Right ventricle myocardium superior (tissue), 1 donor: ENCODE results near the gene SPATS2L. TPM values are rescaled to one million over a fixed set of nuclear protein-coding genes. Genes with fewer than 3 reads are reported as not detected.

Experiments
- ATAC-seq: fragments of 200-7000 bp; cut with Tn5 transposase; one replicate; pipeline ENCODE4 v1.9.1; 2020; ENCODE audit warnings: mild to moderate bottlenecking; ENCODE audit not compliant: poor library complexity
- DNase-seq: peaks from one replicate; pipeline ENCODE4 v3.0.0-alpha.2; 2020
- intact Hi-C: fragments of 100-400 bp; cut with DNase I; formaldehyde crosslinking; loops from one replicate; pipeline ENCODE4 v1.11.2; 2022
- total RNA-seq: library from RNA; stranded (reverse); fragmentation: NEBNext Ultra II Directional; extraction: Animal tissue kit (Norgen Biotek cat#: 25700); gene quantifications from one replicate; pipeline ENCODE4 v1.2.1, GENCODE V29; 2021
- donor health status: DM: no; HTN: yes; CAD: no; lungs with severe emphysema.

SPATS2L gene
- total RNA-seq, 1 donor from 2014 or later, result 71.1 TPM

DNA sequence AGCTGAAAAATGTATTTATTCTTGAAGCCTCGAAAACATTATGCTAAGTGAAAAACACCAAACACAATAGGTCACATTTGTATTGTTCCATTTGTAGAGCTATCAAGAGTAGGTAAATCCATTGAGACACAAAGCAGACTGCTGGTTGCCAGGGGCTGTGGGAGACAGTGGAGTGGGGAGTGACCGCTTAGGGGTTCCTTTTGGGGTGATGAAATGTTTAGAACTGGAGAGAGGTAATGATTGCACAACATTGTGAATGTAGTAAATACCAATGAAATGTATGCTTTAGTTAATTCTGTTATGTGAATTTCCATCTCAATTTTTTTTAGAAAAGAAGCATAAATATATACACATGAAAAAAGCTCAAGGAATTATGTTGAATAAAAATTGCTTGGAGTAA is 187.6 kb downstream of the SPATS2L start:
- no peak for DNase-seq
- intact Hi-C loops, result no loop called here
- ATAC-seq, result no peak

DNA sequence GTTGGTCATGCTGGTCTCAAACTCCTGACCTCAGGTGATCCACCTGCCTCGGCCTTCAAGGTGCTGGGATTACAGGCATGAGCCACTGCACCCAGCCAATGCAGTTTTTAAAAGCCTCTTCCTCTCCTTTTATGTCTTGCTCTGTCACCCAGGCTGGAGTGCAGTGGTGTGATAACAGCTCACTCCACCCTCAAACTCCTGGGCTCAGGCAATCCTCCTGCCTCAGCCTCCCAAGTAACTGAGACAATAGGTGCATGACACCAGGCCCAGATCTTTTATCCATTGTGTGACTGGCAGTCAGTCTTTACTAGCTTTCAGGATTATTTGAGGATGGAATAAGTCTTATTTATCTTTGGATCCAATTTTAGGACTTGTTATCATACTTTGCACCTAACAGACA is 190.2 kb downstream of the SPATS2L start:
- DNase-seq (no peak), ATAC-seq (no peak)
- intact Hi-C loops, result no loop called here

DNA sequence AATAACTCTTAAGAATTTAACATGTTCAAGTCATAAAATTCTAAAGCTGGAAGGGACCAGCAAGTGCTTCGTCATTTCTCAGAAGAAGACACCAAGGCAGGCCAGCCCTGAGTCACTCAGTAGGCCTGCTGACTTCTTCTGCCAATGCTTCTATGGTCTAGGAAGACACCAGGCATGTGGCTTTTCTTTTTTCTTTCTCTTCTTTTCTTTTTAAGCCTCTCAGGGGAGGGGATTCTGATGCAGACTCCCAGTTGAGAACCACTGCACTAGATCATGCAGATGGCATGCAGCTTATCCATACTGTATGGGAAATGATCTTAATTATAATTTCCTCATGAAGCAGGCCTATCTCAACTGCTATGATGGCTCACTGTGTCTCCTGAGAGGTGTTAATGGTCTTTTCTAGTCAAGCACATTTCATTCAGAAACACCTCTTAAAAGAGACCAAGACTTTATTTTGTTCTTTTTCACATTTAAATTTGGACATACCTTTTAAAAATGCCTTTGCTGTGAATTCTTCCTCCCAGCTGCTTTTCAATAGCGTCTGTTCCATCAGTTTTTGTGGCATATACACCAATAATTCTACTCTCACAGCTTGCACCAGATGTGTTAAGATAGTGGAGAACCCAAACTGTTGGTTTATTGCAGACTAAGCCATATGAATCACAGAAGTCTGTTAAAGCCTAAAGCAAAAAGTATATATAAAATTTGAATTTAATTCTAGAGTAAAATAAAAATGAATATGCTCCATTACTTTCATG is 192.1 kb downstream of the SPATS2L start:
- ATAC-seq (no peak), DNase-seq (no peak)
- intact Hi-C loops, result no loop called here

DNA sequence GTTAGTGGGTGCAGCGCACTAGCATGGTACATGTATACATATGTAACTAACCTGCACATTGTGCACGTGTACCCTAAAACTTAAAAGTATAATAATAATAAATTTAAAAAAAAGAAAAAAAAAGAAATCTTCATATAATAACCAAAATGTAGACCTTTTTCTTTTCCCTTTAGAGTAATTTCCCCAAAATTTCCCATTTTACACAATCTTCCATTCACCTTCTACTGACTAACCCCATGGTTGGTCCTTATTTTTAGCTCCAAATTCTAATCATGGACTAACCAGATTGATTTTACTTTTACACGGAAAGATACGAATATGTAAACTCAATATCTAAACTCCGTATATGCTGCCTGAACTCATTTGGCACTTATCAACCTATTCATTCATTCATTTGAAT is 195.7 kb downstream of the SPATS2L start:
- intact Hi-C loops, result no loop called here
- ATAC-seq (no peak), DNase-seq (no peak)

DNA sequence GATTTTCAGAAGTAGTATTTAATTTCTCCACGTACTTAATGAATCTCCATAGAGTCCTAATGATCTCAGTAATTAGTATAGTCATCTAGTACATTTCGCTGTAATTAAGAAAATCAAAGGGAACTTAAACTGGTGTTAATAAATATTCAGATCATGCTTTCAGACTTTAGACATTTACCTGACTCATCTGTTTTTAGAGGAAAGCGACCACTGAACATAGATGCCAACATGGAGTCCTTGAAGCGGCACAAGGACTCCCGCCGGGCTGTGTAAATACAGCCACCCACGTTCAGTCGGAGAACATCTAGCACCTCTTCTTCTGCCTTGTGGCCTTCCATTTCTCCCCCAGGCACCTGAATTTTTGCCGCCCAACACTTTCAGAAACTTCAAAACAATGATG is 200.2 kb downstream of the SPATS2L start:
- ATAC-seq (no peak), DNase-seq (no peak)
- intact Hi-C loops, result no loop called here

DNA sequence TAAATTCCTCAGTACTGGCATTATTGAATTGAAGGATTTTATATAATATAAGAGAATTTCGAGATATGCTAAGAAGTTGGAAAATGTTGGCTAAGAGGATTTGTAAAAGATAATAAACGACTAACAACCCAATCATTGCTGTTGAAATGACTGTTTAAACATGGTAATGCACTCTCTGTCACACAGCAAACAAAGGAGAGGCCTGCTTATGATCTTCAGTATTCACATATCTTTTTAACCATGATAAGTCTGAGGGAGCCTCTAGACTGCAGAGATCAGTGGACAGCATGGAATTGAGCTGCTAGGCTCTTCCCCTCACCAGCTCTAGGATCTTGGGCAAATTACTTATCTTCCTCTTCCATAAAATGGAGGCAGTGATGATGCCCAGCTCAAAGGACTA is 200.7 kb downstream of the SPATS2L start:
- no peak for DNase-seq
- no peak for ATAC-seq
- intact Hi-C loops, result no loop called here

DNA sequence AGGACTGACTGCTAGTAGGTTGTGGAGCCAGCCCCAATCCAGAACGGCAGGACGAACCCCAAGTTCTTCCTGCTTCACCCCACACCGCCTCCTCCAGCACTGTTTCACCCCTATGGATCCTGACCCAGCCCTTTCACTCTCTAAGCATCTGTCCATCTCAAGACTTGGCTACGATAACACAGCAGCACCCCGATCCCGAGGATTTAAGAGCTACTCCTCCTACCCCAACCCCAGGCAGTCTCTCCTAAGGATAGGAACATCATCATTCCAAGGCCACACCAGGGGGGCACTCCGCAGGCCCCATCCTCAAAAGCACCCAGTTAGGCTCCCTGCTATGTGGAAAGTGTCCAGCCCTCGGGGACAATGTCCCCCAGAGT is 202.7 kb downstream of the SPATS2L start:
- intact Hi-C loops, result no loop called here
- ATAC-seq, result peak; percentile 5
- DNase-seq, result peak; percentile 34

DNA sequence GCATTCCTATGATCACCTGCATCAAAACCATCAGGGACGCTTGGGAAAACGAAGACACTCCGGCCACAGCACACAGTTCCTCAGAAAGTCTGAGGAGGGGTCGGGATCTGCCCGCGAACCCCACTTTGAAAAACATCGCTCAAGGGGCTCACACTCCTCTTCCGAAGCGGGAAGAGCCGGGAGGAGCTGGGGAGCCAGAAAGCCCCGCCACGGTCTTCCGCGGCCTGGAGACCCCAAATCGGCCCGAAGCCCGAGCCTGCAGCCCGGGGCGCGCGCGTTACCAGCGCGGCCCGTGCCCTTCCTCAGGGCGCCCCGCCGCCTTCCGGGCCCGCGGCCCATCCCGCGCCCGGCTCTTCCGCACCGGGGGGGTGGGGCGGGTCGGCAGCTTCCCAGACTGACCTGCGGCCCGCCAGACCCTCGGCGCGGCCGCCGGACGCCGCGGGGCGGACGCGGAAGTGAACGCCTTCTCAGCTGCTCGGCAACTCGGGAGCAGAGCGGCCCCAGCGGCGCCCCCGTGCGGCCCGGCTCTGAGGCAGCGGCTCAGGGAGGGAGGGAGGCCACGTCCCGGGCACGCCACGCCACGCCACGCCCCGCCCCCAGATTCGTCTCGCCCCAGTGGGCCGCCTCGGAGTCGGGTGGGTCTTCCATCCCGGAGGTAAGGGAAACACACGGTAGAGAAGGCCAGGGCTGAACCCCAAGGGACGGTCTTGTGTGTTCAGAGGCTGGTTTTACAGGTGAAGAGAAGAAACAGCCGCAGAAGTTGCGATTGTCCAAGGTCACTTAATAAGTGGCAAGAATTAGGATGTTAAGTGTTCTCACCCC is 203.3 kb downstream of the SPATS2L start, which contains the start of gene KCTD18:
TSS of gene KCTD18 (minus strand) at position 457 of the 822 bp plus-strand sequence. CDS start 3,052 bp downstream, outside the sequence.
- peak; percentile 99 for ATAC-seq
- peak; percentile 97 for DNase-seq
- intact Hi-C loops, result no loop called here

DNA sequence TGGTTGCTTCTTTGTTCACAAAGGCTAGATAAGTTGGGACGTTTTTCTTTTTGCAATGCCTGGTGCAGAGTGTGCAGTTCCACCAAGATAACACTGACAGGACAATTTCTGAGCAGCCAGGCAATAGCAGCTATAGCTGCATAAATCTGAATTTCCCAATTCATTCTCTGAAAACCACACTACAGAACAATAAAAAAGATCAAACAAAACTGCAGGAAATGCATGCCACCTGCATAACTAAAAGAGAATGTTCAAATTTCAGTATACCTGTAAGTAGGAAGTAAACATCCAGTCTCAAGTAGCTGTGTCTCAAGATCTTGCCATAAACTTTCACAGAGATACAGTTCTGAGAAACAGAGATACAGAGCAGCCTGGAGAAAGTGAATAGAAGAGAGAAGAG is 208.7 kb downstream of the SPATS2L start:
- DNase-seq (no peak), ATAC-seq (no peak)
- intact Hi-C loops, result no loop called here

DNA sequence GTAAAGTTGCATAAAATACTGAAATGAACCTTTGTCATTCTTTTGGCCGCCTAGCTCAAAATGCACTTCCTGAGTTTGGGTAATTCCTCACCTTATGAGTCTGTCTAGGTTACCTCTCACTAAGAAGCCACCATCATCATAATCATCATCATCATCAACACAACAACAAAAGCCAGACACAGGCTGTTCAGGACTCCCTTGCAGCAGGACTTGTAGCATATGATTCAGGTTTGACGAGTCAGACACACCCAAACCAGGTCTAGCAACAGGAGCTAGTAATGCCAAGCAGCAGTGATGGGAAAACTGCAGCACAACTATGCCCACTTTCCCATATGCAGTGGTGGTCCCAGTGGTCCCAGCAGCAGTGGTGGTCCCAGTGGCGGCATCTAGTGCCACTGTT is 216.7 kb downstream of the SPATS2L start:
- ATAC-seq (no peak), DNase-seq (no peak)
- intact Hi-C loops, result no loop called here

DNA sequence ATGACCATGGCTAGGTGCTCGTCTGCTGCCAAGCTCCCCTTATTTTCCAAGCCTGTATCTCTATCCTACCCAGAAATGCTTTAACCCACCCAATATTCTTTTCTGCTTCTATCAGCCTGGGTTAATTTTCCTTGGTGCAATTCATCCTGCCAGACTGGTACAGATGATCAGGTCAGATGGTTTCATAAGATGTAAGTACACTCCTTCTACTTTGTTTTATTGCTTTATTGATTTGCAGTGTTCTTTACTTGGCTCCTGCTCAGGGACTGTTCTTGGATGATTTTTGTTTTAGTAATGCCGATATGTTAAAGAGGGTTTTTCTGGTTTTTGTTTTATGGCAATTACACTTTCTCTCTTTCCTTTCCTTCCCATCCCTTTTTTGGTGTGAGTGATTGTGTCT is 217.1 kb downstream of the SPATS2L start:
- ATAC-seq (no peak), DNase-seq (no peak)
- intact Hi-C loops, result no loop called here

DNA sequence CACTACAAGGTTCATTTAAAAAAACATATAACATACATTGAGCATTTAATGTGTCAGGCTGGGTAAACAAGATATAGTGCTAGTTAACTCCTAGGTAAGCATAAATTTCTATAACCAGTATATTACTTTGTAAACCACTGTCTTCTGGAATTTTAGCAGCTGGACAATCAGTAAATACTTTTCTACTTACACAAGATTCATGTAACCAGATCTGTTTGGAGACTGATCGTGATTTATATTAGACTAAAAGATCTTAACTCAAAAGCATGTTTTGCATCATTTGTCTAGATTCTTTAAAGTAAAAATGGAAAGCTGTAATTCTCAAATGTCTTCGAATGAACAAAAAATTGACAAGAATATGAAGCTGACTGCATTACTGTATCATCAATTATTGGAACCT is 218.6 kb downstream of the SPATS2L start:
- no peak for ATAC-seq
- no peak for DNase-seq
- intact Hi-C loops, result no loop called here

DNA sequence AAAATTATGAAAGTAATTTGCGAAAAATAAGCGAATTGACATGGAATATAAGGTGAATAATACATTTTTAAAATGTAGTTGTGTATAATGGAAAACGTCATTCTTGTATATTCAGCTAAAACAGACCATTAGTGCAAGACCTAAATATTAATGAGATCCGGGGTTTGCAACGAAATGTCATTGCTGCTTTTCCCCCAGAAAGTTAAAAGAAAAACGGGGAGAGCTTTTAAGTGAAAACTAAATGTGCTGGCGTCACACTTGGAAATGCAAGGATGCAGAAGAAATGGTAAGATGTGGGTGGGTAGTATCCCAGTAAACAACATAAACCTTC is 219.0 kb downstream of the SPATS2L start:
- intact Hi-C loops, result no loop called here
- DNase-seq, result no peak
- no peak for ATAC-seq

DNA sequence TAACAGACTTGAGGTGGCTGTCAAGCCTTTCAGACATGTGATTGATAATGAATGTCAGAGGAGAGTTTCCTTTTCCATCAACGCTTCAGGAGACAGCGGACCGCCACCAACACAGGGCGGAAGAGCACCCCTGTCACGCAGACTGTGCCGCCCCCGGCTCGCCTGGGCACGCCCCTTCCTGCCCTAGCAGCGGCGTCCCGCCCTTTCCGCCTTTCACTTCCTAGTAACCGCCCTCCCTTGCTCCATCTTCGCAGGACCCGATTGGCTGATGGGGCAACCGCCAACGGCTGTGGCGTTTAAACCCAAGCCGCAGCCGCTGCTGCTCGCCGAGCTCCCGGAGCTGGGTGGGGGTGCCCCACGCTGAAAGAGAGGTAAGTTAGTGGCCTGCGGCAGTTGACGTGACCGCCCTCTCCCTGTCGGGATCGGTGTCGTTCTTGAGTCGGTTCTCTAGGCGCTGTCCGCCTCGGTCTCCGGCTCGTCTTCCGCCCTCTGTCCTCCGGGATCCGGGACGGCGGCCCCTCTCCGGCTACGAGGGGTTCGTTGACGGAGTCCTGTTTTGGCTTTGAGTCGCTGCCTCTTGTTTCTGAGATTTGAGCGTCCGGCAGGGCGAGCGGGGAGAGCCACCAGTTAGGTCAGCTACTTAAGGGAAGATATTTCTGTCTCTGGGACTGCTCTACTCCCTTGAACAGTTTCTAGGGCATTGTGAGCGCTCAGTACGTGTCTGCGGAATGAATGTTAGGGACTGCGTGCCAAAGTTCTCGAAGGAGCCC is 219.6 kb downstream of the SPATS2L start, which contains the start of gene SGO2:
TSS of gene SGO2 (plus strand) at position 326 of the 770 bp plus-strand sequence. CDS start 6,769 bp downstream, outside the sequence.
- intact Hi-C loops, result no loop called here
- DNase-seq (peak; percentile 97), ATAC-seq (peak; percentile 100)

DNA sequence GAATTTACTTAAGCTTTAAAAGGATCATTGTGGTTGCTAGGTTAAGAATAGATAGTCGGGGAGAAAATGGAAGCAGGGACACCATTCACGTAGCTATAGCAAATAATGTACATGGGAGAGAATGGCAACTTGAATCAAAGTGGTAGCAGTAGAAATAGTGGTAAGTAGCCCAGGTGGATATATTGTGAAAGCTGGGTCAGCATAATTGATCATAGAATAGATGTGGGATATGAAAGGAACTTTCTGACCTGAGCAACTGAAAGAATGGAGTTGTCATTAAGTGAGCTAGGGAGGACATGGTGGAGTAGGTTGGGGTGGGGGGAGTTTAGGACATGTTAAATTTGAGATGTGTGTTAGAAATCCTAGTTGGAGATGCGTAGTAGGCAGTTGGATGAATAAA is 221.7 kb downstream of the SPATS2L start:
- DNase-seq (no peak), ATAC-seq (no peak)
- intact Hi-C loops, result no loop called here

Other genes starting within 250 kb of the SPATS2L start
- gene KCTD18, start 203.4 kb downstream of the SPATS2L start, total RNA-seq, result 9.0 TPM
- 1.3 TPM for gene SGO2, start 219.5 kb downstream of the SPATS2L start, total RNA-seq